ENCODE results near the gene UAP1. TPM values are rescaled to one million over a fixed set of nuclear protein-coding genes. Genes with fewer than 3 reads are reported as not detected.

The UAP1 gene
- total RNA-seq, 1 experiment from 2014 or later: 26.9 TPM

DNA sequence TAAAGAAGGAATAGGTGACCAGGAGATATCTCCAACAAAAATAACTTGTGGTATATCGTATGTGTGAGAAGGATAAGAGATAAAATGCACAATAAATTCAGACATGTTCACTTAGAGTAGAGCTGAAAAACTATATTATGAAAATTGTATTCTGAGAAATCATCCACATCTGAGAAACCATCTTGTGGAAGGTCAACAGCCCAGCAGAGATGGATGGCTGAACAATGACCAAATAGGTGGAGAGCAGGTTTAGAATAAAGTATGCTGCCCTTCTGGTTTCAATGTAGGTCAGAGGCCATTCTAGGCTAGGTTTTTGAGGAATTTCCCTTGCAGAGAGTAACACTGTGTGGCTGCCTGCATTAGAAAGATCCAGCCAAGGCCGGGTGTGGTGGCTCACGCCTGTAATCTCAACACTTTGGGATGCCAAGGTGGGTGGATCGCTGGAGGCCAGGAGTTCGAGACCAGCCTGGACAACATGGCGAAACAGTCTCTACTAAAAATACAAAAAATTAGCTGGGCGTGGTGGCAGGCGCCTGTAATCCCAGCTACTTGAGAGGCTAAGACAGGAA lies 8.8 kb upstream of the UAP1 start:
- no peak overlapping the region for H3K56ac ChIP-seq (ENCODE audit: insufficient read length, low read depth, low read length)
- no peak overlapping the region for H2BK120ac ChIP-seq (ENCODE audit: low read depth, low read length, poor library complexity, severe bottlenecking)
- DNase-seq: no peak
- no peak overlapping the region for H3K14ac ChIP-seq (ENCODE audit: insufficient read depth, low read length)
- no peak overlapping the region for H4K5ac ChIP-seq (ENCODE audit: insufficient read length, low read depth, low read length)
- Mint-ChIP-seq H3K27me3 (ENCODE audit: low read depth) (no peaks in the 10 kb centered on the region), H3K4me1 (peaks cover 4 to 7% of the 10 kb centered on the region in 2 experiments; a peak in 3 of 4 replicates), H3K4me3 (no peak overlapping the region), H3K36me3 (ENCODE audit: insufficient read depth in 1 of 3, low read depth in 3 of 3) (no peaks in the 10 kb centered on the region), H3K27ac (no peak overlapping the region), H3K9me3 (no peaks in the 10 kb centered on the region)
- no peaks in the 10 kb centered on the region for H3K79me2 ChIP-seq (ENCODE audit: insufficient read depth, low read length)
- no peak overlapping the region for H3K9ac ChIP-seq (ENCODE audit: extremely low read depth, insufficient read length, low read length)
- no peaks in the 10 kb centered on the region for H3K23me2 ChIP-seq (ENCODE audit: insufficient read length, low read depth, low read length, poor library complexity, severe bottlenecking)
- H2BK15ac ChIP-seq (ENCODE audit: low read depth, low read length): no peak overlapping the region
- no peak overlapping the region for H3K4me2 ChIP-seq (ENCODE audit: insufficient read depth, insufficient read length, low read length)
- H2BK20ac ChIP-seq (ENCODE audit: low read depth, low read length, poor library complexity, severe bottlenecking): no peak overlapping the region
- no peak overlapping the region for H3K27ac ChIP-seq (ENCODE audit: insufficient read length, low read depth, low read length)
- H3K23ac ChIP-seq (ENCODE audit: insufficient read length, low read depth, low read length): no peak overlapping the region
- no peaks in the 10 kb centered on the region for H3K27me3 ChIP-seq (ENCODE audit: insufficient read depth, low read length)
- no peak for TF ChIP-seq CTCF (conservative IDR thresholded peaks at IDR 0.05)
- no peak overlapping the region for H2BK12ac ChIP-seq (ENCODE audit: insufficient read length, low read depth, low read length)
- H4K8ac ChIP-seq (replicated peaks; ENCODE audit: insufficient read length, low read depth, low read length): no peak overlapping the region
- H3K4ac ChIP-seq (ENCODE audit: low read depth, low read length): no peak overlapping the region
- no peak overlapping the region for H2AK5ac ChIP-seq (ENCODE audit: insufficient read length, low read length)
- H3K9me3 ChIP-seq (ENCODE audit: control insufficient read depth, low read depth, low read length): no peaks in the 10 kb centered on the region
- H2BK5ac ChIP-seq (ENCODE audit: insufficient read length, low read length): no peak overlapping the region
- no peak overlapping the region for H2AFZ ChIP-seq (ENCODE audit: low read length)
- H4K20me1 ChIP-seq (ENCODE audit: control insufficient read depth, insufficient read depth, insufficient read length): no peaks in the 10 kb centered on the region
- no CpG with 5 or more reads among the region's 8 CpGs for WGBS (ENCODE audit: extremely low coverage, insufficient read length, low lambda C conversion rate)
- no peaks in the 10 kb centered on the region for H3K79me1 ChIP-seq (ENCODE audit: insufficient read depth, low read depth, low read length, poor library complexity, severe bottlenecking)
- no peak overlapping the region for H3K18ac ChIP-seq (ENCODE audit: insufficient read length, low read depth, low read length)
- no peak overlapping the region for H4K91ac ChIP-seq (ENCODE audit: insufficient read length, low read depth, low read length)
- H3K4me1 ChIP-seq (ENCODE audit: insufficient read depth, low read length): no peaks in the 10 kb centered on the region
- H3T11ph ChIP-seq (ENCODE audit: low read length): no peak overlapping the region

All from H9 (cell line).